K562 (cell line): ENCODE measurements around the gene FBXL13. TPM values are rescaled to one million over a fixed set of nuclear protein-coding genes. Genes with fewer than 3 reads are reported as not detected.

Source experiments
- CHCHD3 ChIP-seq: fragments of 250-450 bp; sonication (Bioruptor Pico); IDR thresholded peaks from 2 replicates; pipeline ENCODE4 v2.1.2; 2022; ENCODE audit warnings: mild to moderate bottlenecking
- FOXK1 ChIP-seq: sonication (generic); formaldehyde crosslinking; IDR thresholded peaks from 2 replicates; pipeline ENCODE4 v1.8.0; 2022; ENCODE audit warnings: missing genetic modification reagents, mild to moderate bottlenecking, borderline replicate concordance
- KAT7 ChIP-seq: sonication (generic); formaldehyde crosslinking; IDR thresholded peaks from 2 replicates; pipeline ENCODE4 v1.8.0; 2022; ENCODE audit warnings: missing genetic modification reagents, mild to moderate bottlenecking, borderline replicate concordance
- KDM1A ChIP-seq, 2 experiments: fragments of 450-650 bp; IDR thresholded peaks; 2 replicates each; pipeline ENCODE4 v1.6.1; 2016; ENCODE audit warnings: mild to moderate bottlenecking in 2 of 2
- NR2C1 ChIP-seq, 2 experiments: fragments of 450-650 bp; IDR thresholded peaks; 2 replicates each; pipeline ENCODE4 v1.6.1; 2017; ENCODE audit warnings: mild to moderate bottlenecking in 2 of 2, antibody characterized with exemption in 1 of 2, inconsistent platforms in 1 of 2, missing compliant biosample characterization in 1 of 2, missing genetic modification characterization in 1 of 2
- PRPF4 ChIP-seq: fragments of 200-400 bp; formaldehyde crosslinking; IDR thresholded peaks from one replicate; pipeline ENCODE4 v1.6.1; 2017; ENCODE audit warnings: low read length, low read depth, mild to moderate bottlenecking; ENCODE audit not compliant: insufficient read depth, poor library complexity, severe bottlenecking
- SLC30A9 ChIP-seq: fragments of 250-450 bp; sonication (Bioruptor Pico); IDR thresholded peaks from 2 replicates; pipeline ENCODE4 v1.8.0; 2022; ENCODE audit warnings: mild to moderate bottlenecking, moderate library complexity
- SMAD4 ChIP-seq: fragments of 250-450 bp; sonication (Bioruptor Pico); conservative IDR thresholded peaks from 2 replicates; pipeline ENCODE4 v1.8.0; 2021; ENCODE audit warnings: inconsistent platforms, mild to moderate bottlenecking, moderate library complexity
- SMARCB1 ChIP-seq: IDR thresholded peaks from 2 replicates; pipeline ENCODE4 v1.6.1; 2011; ENCODE audit warnings: improper control_type of control experiment, low read depth; ENCODE audit not compliant: insufficient read length
- SMC3 ChIP-seq: conservative IDR thresholded peaks from 2 replicates; pipeline ENCODE4 v1.6.1; 2011; ENCODE audit warnings: low read depth, low read length, improper control_type of control experiment; ENCODE audit not compliant: insufficient read depth
- SREBF2 ChIP-seq: sonication (generic); formaldehyde crosslinking; IDR thresholded peaks from 2 replicates; pipeline ENCODE4 v1.4.0; 2020; ENCODE audit warnings: mild to moderate bottlenecking, missing genetic modification reagents
- STAT5B ChIP-seq: fragments of 250-450 bp; sonication (Bioruptor Pico); IDR thresholded peaks from 2 replicates; pipeline ENCODE4 v1.8.0; 2021; ENCODE audit warnings: mild to moderate bottlenecking, inconsistent platforms
- ZNF324 ChIP-seq: fragments of 250-450 bp; sonication (Bioruptor Pico); IDR thresholded peaks from 2 replicates; pipeline ENCODE4 v1.4.0; 2020; ENCODE audit warnings: mild to moderate bottlenecking
- ZNF395 ChIP-seq: fragments of 200-800 bp; sonication (Bioruptor generic); IDR thresholded peaks from 2 replicates; pipeline ENCODE4 v1.6.1; 2017; ENCODE audit warnings: missing genetic modification characterization, missing compliant biosample characterization
- ZNF507 ChIP-seq: conservative IDR thresholded peaks from 2 replicates; pipeline ENCODE4 v1.6.1; 2017; ENCODE audit warnings: missing genetic modification characterization, missing compliant biosample characterization
- ZNF609 ChIP-seq: sonication (generic); formaldehyde crosslinking; IDR thresholded peaks from 2 replicates; pipeline ENCODE4 v1.8.1; 2023; ENCODE audit warnings: missing genetic modification reagents, mild to moderate bottlenecking, borderline replicate concordance
- ZNF77 ChIP-seq: fragments of 250-450 bp; sonication (Bioruptor Pico); IDR thresholded peaks from 2 replicates; pipeline ENCODE4 v1.5.0; 2020
- polyA plus RNA-seq, 8 experiments: library from polyadenylated mRNA; depleted of rRNA in 4 of 8; stranded (reverse) in 5 of 8; unstranded in 3 of 8; fragments of >200 nt; fragmentation: Nextera tagmentation in 2 of 8; fragmentation: Illumina TruSeq in 1 of 8; extraction: Ambion mirVana in 2 of 8; extraction: Trizol in 1 of 8; gene quantifications; 2 replicates each; pipeline versions ENCODE4 v1.2.1 to v1.2.3, GENCODE V29; 2011 to 2014; ENCODE audit warnings: inconsistent platforms in 1 of 8, missing spikeins in 1 of 8
- total RNA-seq, 7 experiments: library from RNA; depleted of rRNA in 6 of 7; stranded (reverse); fragments of >200 nt in 6 of 7; fragmentation: Illumina TruSeq in 2 of 7; extraction: Trizol in 2 of 7; gene quantifications; 2 replicates each; pipeline versions ENCODE4 v1.2.1 to v1.2.3, GENCODE V29; 2011 to 2021; ENCODE audit warnings: low replicate concordance in 1 of 7
- TF ChIP-seq, protein P1 (sequence below), 2 experiments: IDR thresholded peaks; 2 replicates each; pipeline ENCODE4 v1.6.1; 2011; ENCODE audit warnings: borderline replicate concordance in 1 of 2, control low read depth in 1 of 2, low read depth in 1 of 2, low read length in 1 of 2, mild to moderate bottlenecking in 1 of 2, mixed read lengths in 1 of 2, moderate library complexity in 1 of 2; ENCODE audit not compliant: insufficient read depth in 1 of 2, insufficient read length in 1 of 2, poor library complexity in 1 of 2, severe bottlenecking in 1 of 2; ENCODE audit errors: extremely low read depth in 1 of 2

Gene FBXL13
- total and polyA plus RNA-seq, 9 of the 15 experiments (the other 6 are each of a cell fraction or from before 2014, with no cell fraction given): 16.3 to 55.0 (median 25.4) TPM

- TF ChIP-seq ZNF395 (CRISPR knock-in tag) (no peak), ZNF324 (CRISPR knock-in tag) (no peak), KAT7 (no peak), ZNF609 (no peak), FOXK1 (CRISPR knock-in tag) (no peak), SMC3 (no peak), NR2C1 (IDR thresholded peaks at IDR 0.05) (no peak), NR2C1 (tag; IDR thresholded peaks at IDR 0.05) (peak; percentile 75; the same call in 1 of the 2 replicates), ZNF507 (no peak), KDM1A (IDR thresholded peaks at IDR 0.05) (peak; percentile 100), CHCHD3 (CRISPR knock-in tag) (no peak), SMARCB1 (no peak), SMAD4 (CRISPR knock-in tag) (peak; percentile 95), SLC30A9 (no peak), SREBF2 (no peak), PRPF4 (no peak), STAT5B (CRISPR knock-in tag) (no peak), ZNF77 (CRISPR knock-in tag) (no peak)
- TF ChIP-seq, protein P1, sequence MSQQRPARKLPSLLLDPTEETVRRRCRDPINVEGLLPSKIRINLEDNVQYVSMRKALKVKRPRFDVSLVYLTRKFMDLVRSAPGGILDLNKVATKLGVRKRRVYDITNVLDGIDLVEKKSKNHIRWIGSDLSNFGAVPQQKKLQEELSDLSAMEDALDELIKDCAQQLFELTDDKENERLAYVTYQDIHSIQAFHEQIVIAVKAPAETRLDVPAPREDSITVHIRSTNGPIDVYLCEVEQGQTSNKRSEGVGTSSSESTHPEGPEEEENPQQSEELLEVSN (IDR thresholded peaks at IDR 0.05; ENCODE audit: borderline replicate concordance in 1 of 2, extremely low read depth in 1 of 2, insufficient read depth in 1 of 2, insufficient read length in 1 of 2, low read depth in 1 of 2, low read length in 1 of 2, poor library complexity in 1 of 2, severe bottlenecking in 1 of 2): no peak
Observed at GRCh38 chr7:102983602-102984001, 91.0 kb downstream of the FBXL13 start (continued).
